ENCODE data around the gene DCXR. TPM values are rescaled to one million over a fixed set of nuclear protein-coding genes. Genes with fewer than 3 reads are reported as not detected.

The DCXR gene
- total and polyA plus RNA-seq, 2 of the 13 experiments (the other 11 are each of a cell fraction or from before 2014, with no cell fraction given), result 287 to 311 TPM

GRCh38 chr17:82022310-82022980, 15.1 kb downstream of the DCXR start, which contains the start of gene CENPX (continued):
- TF ChIP-seq LBX2 (CRISPR knock-in tag; IDR thresholded peaks at IDR 0.05; ENCODE audit: borderline replicate concordance), result no peak
- peak; percentile 83 for TF ChIP-seq MXD1 (CRISPR knock-in tag; IDR thresholded peaks at IDR 0.05)
- no peak for TF ChIP-seq ZMYM3 (CRISPR knock-in tag; IDR thresholded peaks at IDR 0.05)
- no peak for TF ChIP-seq SMC3 (IDR thresholded peaks at IDR 0.05; ENCODE audit: low read length)
- no peak for TF ChIP-seq ZNF674 (CRISPR knock-in tag; IDR thresholded peaks at IDR 0.05; ENCODE audit: low read depth)
- 0 out of 2 replicates have a peak, but pooled peaks have one; percentile 70 for TF ChIP-seq ZFP36L2 (CRISPR knock-in tag; IDR thresholded peaks at IDR 0.05)
- TF ChIP-seq DBP (CRISPR knock-in tag; IDR thresholded peaks at IDR 0.05; ENCODE audit: not compliant biosample characterization), result peak; percentile 32
- peak; percentile 75 for TF ChIP-seq ARNT2 (CRISPR knock-in tag; IDR thresholded peaks at IDR 0.05; ENCODE audit: low read depth)
- TF ChIP-seq ZNF782 (CRISPR knock-in tag; IDR thresholded peaks at IDR 0.05; ENCODE audit: borderline replicate concordance), result peak; percentile 87; the same call in 1 of the 2 replicates
- TF ChIP-seq SATB2 (CRISPR knock-in tag; IDR thresholded peaks at IDR 0.05), result 0 out of 2 replicates have a peak, but pooled peaks have one; percentile 47
- peak; percentile 65 for TF ChIP-seq POLR2AphosphoS5 (IDR thresholded peaks at IDR 0.05; ENCODE audit: low read depth, low read length)
- no peak; the same call in none of the 2 replicates for TF ChIP-seq ZFP90 (CRISPR knock-in tag; IDR thresholded peaks at IDR 0.05; ENCODE audit: borderline replicate concordance)
- peak; percentile 39; the same call in 1 of the 2 replicates for TF ChIP-seq KDM3A (CRISPR knock-in tag; IDR thresholded peaks at IDR 0.05; ENCODE audit: low read depth)
- peak; percentile 85 for TF ChIP-seq ARID4A (CRISPR knock-in tag; IDR thresholded peaks at IDR 0.05; ENCODE audit: borderline replicate concordance)
- no peak for TF ChIP-seq ZNF816 (CRISPR knock-in tag; IDR thresholded peaks at IDR 0.05; ENCODE audit: borderline replicate concordance)
- TF ChIP-seq ZNF629 (CRISPR knock-in tag; conservative IDR thresholded peaks at IDR 0.05), result no peak
- TF ChIP-seq ZNF737 (CRISPR knock-in tag; IDR thresholded peaks at IDR 0.05; ENCODE audit: borderline replicate concordance), result no peak
- TF ChIP-seq U2AF2 (IDR thresholded peaks at IDR 0.05; ENCODE audit: low read depth, low read length), result no peak
- no peak for TF ChIP-seq ZBTB43 (CRISPR knock-in tag; conservative IDR thresholded peaks at IDR 0.05)
